DND-41 (cell line): Measurements from ENCODE around the gene NIPAL3.

Experiments used
- ATAC-seq: fragments of 200-7000 bp; cut with Tn5 transposase; 3 replicates; pipeline ENCODE4 v1.9.1; 2021; ENCODE audit warnings: low read depth; ENCODE audit not compliant: insufficient read depth
- DNase-seq: peaks from one replicate; pipeline ENCODE4 v3.0.0-alpha.2; 2020
- H2AFZ ChIP-seq: 2 replicates; pipeline ENCODE4 v1.6.0; 2012; ENCODE audit warnings: low read depth, low read length
- H3K27ac ChIP-seq: 2 replicates; pipeline ENCODE4 v1.5.1; 2012; ENCODE audit warnings: low read length, inconsistent platforms
- H3K27me3 ChIP-seq: fragments of 200-600 bp; sonication (generic); 2 replicates; pipeline ENCODE4 v1.6.0; 2012; ENCODE audit warnings: low read length, mild to moderate bottlenecking, inconsistent platforms; ENCODE audit not compliant: insufficient read depth, poor library complexity
- H3K36me3 ChIP-seq: 2 replicates; pipeline ENCODE4 v1.5.1; 2012; ENCODE audit warnings: low read length, inconsistent platforms; ENCODE audit not compliant: insufficient read depth
- H3K4me1 ChIP-seq: 2 replicates; pipeline ENCODE4 v1.5.1; 2012; ENCODE audit warnings: mild to moderate bottlenecking, low read length; ENCODE audit not compliant: insufficient read depth
- H3K4me2 ChIP-seq: 2 replicates; pipeline ENCODE4 v1.6.0; 2012; ENCODE audit warnings: mild to moderate bottlenecking, moderate library complexity, low read length, inconsistent platforms; ENCODE audit not compliant: insufficient read depth
- H3K4me3 ChIP-seq, 2 experiments: fragments of 200-600 bp in 1 of 2; shearing (Covaris generic) in 1 of 2; 2 replicates each; pipeline ENCODE4 v1.5.1; 2012 to 2016; ENCODE audit warnings: inconsistent platforms in 2 of 2, low read length in 2 of 2, mild to moderate bottlenecking in 2 of 2, low read depth in 1 of 2, moderate library complexity in 1 of 2
- H3K79me2 ChIP-seq: 2 replicates; pipeline ENCODE4 v1.6.0; 2012; ENCODE audit warnings: low read length, inconsistent platforms; ENCODE audit not compliant: insufficient read depth
- H3K9ac ChIP-seq: 2 replicates; pipeline ENCODE4 v1.6.0; 2012; ENCODE audit warnings: low read depth, mild to moderate bottlenecking, inconsistent platforms, low read length, moderate library complexity
- H3K9me3 ChIP-seq: 2 replicates; pipeline ENCODE4 v1.5.1; 2012; ENCODE audit warnings: low read length, moderate library complexity, mild to moderate bottlenecking, inconsistent platforms; ENCODE audit not compliant: insufficient read depth, severe bottlenecking
- H4K20me1 ChIP-seq: 2 replicates; pipeline ENCODE4 v1.6.0; 2012; ENCODE audit warnings: low read length; ENCODE audit not compliant: insufficient read depth
- EZH2 ChIP-seq: IDR thresholded peaks from 3 replicates; pipeline ENCODE4 v1.6.1; 2012; ENCODE audit warnings: borderline replicate concordance, low read depth, mild to moderate bottlenecking, moderate library complexity, low read length, inconsistent platforms; ENCODE audit not compliant: severe bottlenecking
- TF ChIP-seq, protein P1 (sequence below): IDR thresholded peaks from 2 replicates; pipeline ENCODE4 v1.5.1; 2012; ENCODE audit warnings: borderline replicate concordance, low read length, moderate library complexity, mild to moderate bottlenecking; ENCODE audit not compliant: poor library complexity, severe bottlenecking; ENCODE audit errors: extremely low read depth

NIPAL3 gene

DNA sequence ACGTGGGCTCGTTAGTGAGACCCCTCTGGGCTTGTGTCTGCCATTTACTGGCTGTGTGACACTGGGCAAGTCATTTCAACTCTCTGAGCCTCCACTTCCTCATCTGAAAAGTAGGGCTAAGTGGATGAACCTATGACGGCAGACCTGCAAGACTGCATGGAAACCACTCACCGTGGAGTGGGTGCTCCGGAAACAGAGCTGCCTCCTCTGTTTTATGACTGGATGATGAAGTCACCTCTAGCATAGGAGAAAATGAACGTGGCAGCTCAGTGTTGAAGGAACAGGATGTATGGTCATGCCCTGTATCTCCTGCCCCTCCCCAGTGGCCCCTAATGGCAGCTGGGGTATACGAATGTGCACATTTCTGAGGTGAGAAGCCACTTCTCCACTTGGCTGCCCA lies 42.6 kb upstream of the NIPAL3 start:
- Histone ChIP-seq H3K4me1 (no peaks in the 10 kb centered on the region), H4K20me1 (peaks cover 3% of the 10 kb centered on the region; the same call in 1 of the 2 replicates), H3K36me3 (no peaks in the 10 kb centered on the region), H3K27me3 (peaks cover 11% of the 10 kb centered on the region), H3K9me3 (no peaks in the 10 kb centered on the region), H3K4me3 (no peak overlapping the region), H3K79me2 (no peaks in the 10 kb centered on the region), H3K9ac (no peak overlapping the region), H3K27ac (no peak overlapping the region), H3K4me2 (no peak overlapping the region), H2AFZ (no peak overlapping the region)
- TF ChIP-seq EZH2: no peak
- TF ChIP-seq, protein P1, sequence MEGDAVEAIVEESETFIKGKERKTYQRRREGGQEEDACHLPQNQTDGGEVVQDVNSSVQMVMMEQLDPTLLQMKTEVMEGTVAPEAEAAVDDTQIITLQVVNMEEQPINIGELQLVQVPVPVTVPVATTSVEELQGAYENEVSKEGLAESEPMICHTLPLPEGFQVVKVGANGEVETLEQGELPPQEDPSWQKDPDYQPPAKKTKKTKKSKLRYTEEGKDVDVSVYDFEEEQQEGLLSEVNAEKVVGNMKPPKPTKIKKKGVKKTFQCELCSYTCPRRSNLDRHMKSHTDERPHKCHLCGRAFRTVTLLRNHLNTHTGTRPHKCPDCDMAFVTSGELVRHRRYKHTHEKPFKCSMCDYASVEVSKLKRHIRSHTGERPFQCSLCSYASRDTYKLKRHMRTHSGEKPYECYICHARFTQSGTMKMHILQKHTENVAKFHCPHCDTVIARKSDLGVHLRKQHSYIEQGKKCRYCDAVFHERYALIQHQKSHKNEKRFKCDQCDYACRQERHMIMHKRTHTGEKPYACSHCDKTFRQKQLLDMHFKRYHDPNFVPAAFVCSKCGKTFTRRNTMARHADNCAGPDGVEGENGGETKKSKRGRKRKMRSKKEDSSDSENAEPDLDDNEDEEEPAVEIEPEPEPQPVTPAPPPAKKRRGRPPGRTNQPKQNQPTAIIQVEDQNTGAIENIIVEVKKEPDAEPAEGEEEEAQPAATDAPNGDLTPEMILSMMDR: no peak
- DNase-seq (no peak), ATAC-seq (no peak)

DNA sequence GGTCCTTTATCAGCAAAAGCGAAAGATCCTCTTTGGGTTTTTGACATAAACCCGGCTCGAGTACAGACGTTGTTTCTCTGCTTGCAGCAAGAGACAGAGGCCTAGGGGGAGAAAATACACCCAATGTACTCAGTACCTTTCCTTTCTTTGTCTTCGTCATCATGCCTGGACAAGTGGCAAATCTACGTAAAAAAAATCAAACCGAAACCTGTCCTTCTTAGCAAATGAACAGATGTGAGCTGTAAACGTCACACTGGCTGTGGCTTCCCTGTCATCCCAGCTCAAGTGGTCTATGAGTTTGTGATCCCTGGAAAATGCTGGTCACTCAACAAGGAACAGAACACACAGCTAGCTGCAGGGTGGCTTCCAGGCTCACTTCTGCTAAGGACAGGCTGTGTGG lies 41.9 kb upstream of the NIPAL3 start:
- no peaks in the 10 kb centered on the region for H3K79me2 ChIP-seq
- no peak overlapping the region for H3K27ac ChIP-seq
- H3K27me3 ChIP-seq: peaks cover 10% of the 10 kb centered on the region
- H3K4me2 ChIP-seq: no peak overlapping the region
- H2AFZ ChIP-seq: no peak overlapping the region
- no peak overlapping the region for H3K9ac ChIP-seq
- no peaks in the 10 kb centered on the region for H3K4me1 ChIP-seq
- no peak for DNase-seq
- no peaks in the 10 kb centered on the region for H4K20me1 ChIP-seq
- H3K4me3 ChIP-seq: no peak overlapping the region
- no peaks in the 10 kb centered on the region for H3K9me3 ChIP-seq
- H3K36me3 ChIP-seq: no peaks in the 10 kb centered on the region
- no peak for ATAC-seq
- TF ChIP-seq, protein P1: no peak
- no peak for TF ChIP-seq EZH2

DNA sequence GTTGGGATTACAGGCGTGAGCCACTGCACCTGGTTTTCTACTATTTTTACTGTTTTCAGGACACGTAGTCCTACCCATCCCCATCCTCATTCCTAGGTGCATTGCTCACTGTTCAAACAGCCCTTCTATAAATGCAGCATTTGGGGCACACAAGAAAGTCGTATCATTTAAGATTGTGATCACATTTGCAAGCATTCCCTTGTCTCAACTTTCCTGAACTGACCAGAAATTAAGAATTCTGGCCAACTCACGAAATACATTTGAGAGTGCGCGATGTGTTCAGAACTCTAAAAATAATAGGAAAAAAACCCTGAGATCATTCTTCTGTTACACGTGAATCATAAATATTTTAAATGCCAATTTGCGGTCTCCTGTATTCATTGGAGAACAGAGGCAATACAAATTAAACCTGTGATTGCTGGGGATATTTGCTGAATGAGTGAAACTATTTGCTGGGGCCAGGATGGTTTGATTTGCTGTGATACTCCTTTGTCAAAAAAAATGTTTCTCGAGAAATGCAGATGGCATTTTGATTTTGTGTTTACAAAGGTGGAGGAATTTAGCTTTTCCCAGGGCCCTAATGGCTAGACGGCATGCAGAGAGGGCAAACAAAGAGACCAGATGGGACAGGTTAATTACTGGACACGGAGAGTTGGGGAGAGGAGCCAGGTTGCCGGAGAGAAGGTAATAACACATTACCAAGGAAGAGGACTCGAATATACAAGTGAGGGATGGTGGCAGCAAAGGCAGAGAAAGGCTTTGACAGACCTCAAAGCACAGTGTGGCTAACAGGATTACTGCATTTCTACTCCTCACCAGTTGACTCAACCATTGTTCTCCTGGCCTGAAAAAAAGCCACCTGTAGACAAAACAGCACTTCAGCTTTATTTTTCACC lies 40.5 kb upstream of the NIPAL3 start:
- Histone ChIP-seq H3K9ac (no peak overlapping the region), H3K27me3 (peaks cover 16% of the 10 kb centered on the region), H3K4me3 (no peak overlapping the region), H3K4me2 (no peak overlapping the region), H2AFZ (no peak overlapping the region), H3K27ac (no peak overlapping the region), H3K9me3 (no peaks in the 10 kb centered on the region), H3K4me1 (no peaks in the 10 kb centered on the region), H4K20me1 (no peaks in the 10 kb centered on the region), H3K36me3 (no peaks in the 10 kb centered on the region), H3K79me2 (no peaks in the 10 kb centered on the region)
- DNase-seq (no peak), ATAC-seq (no peak)
- TF ChIP-seq EZH2: no peak
- TF ChIP-seq, protein P1: no peak
